ENCODE data around the gene ACVR1B.
A peak's percentile ranks its signal among the peaks of the same experiment; 100 is the strongest.

The ACVR1B gene

DNA sequence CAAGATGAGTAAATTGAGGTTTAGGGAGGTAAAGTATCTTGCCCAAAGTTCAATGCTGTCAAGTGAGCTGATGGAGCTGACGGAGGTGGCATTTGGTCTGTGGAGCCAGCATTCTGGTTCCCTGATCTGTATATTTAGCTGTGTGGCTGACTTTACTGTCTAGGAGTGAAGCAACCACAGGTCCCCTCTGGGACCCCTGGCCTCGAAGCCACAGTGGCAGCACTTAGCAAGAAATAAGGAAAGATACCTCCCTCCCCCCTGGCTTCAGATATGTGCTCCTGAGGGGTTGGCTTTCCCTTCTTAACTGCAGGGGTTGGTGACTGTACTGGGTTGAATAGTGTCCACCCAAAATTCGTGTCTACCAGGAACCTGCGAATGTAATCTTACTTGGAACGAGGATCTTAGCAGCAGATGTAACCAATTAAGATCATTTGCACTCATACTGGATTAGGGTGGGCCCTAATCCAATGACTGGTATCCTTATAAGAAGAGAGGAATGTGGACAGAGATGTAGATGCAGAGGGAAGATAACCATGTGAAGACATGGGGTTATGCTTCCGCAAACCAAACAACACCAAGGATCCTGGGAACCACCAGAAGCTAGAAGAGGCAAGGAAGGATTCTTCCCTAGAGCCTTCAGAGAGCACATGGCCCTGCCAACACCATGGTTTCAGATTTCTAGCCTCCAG lies 2.0 kb upstream of the ACVR1B start:
- no peak for DNase-seq (ENCODE audit: low spot score)
- TF ChIP-seq, protein P1, sequence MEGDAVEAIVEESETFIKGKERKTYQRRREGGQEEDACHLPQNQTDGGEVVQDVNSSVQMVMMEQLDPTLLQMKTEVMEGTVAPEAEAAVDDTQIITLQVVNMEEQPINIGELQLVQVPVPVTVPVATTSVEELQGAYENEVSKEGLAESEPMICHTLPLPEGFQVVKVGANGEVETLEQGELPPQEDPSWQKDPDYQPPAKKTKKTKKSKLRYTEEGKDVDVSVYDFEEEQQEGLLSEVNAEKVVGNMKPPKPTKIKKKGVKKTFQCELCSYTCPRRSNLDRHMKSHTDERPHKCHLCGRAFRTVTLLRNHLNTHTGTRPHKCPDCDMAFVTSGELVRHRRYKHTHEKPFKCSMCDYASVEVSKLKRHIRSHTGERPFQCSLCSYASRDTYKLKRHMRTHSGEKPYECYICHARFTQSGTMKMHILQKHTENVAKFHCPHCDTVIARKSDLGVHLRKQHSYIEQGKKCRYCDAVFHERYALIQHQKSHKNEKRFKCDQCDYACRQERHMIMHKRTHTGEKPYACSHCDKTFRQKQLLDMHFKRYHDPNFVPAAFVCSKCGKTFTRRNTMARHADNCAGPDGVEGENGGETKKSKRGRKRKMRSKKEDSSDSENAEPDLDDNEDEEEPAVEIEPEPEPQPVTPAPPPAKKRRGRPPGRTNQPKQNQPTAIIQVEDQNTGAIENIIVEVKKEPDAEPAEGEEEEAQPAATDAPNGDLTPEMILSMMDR (IDR thresholded peaks at IDR 0.05; ENCODE audit: poor library complexity, severe bottlenecking), result no peak
- Histone ChIP-seq H3K36me3 (ENCODE audit: low read depth) (no peaks in the 10 kb centered on the region), H3K27ac (ENCODE audit: poor library complexity, severe bottlenecking) (no peak overlapping the region), H3K4me3 (ENCODE audit: severe bottlenecking) (no peak overlapping the region), H3K27me3 (ENCODE audit: insufficient read depth, poor library complexity, severe bottlenecking) (no peaks in the 10 kb centered on the region), H3K9me3 (ENCODE audit: severe bottlenecking) (peaks cover 7% of the 10 kb centered on the region), H3K4me1 (ENCODE audit: insufficient read depth, poor library complexity, severe bottlenecking) (peaks cover 13% of the 10 kb centered on the region)
- ATAC-seq (ENCODE audit: low read depth), result no peak

DNA sequence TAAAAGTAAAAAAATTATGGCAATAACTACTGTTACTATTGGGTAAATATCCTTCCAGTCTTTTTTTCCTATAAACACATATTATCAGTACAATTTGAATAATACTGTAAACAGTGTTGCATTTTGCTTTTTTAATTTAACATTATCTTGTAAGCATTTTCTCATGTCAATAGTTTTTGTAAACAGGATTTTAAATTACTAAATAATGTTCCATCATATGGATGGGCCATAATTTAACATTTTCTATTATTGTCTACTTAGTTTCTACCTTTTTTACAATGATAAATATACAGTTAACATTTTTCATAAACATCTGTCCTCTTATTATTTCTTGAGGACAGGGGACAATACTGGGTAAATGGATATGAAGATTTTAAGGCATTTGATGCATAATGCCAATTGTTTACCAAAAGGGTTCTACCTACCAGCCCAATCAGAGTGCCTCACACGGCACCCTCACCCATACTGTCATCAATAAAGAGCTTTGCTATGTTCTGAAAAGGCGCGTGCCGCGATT lies 759 bp upstream of the ACVR1B start:
- Histone ChIP-seq H3K27me3 (ENCODE audit: insufficient read depth, poor library complexity, severe bottlenecking) (no peaks in the 10 kb centered on the region), H3K4me1 (ENCODE audit: insufficient read depth, poor library complexity, severe bottlenecking) (peaks cover 22% of the 10 kb centered on the region), H3K27ac (ENCODE audit: poor library complexity, severe bottlenecking) (no peak overlapping the region), H3K9me3 (ENCODE audit: severe bottlenecking) (no peaks in the 10 kb centered on the region), H3K36me3 (ENCODE audit: low read depth) (no peaks in the 10 kb centered on the region; the same call in 1 of the 2 replicates), H3K4me3 (ENCODE audit: severe bottlenecking) (peak overlapping the region; percentile 79)
- DNase-seq (ENCODE audit: low spot score) (no peak), ATAC-seq (ENCODE audit: low read depth) (no peak)
- TF ChIP-seq, protein P1 (IDR thresholded peaks at IDR 0.05; ENCODE audit: poor library complexity, severe bottlenecking), result no peak

DNA sequence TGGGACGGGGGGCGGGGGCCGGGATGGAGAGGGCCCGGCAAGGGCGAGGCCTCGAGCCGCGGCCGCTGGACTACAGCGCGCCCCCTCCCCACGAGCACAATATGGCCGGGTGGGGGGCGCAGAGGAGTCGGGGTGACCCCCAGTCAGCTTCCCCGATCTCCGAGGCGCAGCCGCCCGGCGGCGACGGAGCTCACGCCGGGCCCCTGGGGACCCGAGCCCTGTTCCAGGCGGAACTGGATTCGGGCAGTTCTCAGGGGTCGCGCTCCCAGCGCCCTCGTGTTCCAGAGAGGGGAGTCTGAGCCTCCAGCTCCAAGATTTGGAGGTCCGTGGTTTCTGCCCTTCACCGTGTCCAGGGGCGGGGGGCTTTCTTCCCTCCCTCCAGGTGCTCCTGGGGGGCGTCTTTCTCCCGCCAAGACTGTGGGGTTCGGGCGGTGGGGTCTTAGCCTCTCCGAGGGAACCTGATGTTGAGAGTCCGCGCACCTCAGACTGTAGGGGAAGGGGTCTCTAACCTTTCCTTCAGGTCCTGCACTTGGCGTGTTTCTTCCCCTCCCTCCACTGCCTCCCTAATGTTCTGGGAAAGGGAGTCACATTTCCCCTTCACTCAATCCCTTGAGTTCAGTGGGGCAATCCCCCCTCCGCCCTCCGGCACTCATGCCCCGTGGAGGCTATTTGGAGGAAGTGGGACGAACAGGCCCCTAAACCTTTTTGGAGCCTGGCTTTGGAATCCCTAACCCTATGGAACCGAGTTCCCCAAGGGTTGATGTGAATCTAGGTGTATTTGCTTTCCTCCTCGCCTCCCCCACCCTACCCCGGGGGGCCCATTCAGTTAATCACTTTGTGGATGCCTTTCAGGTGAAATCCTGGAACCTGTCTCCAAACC lies 584 bp downstream of the ACVR1B start:
- peaks cover 22% of the 10 kb centered on the region for H3K4me1 ChIP-seq (ENCODE audit: insufficient read depth, poor library complexity, severe bottlenecking)
- H3K4me3 ChIP-seq (ENCODE audit: severe bottlenecking), result peak overlapping the region; percentile 79
- DNase-seq (ENCODE audit: low spot score) (no peak), ATAC-seq (ENCODE audit: low read depth) (peak; percentile 5; the same call in 1 of the 3 replicates)
- H3K27me3 ChIP-seq (ENCODE audit: insufficient read depth, poor library complexity, severe bottlenecking), result no peaks in the 10 kb centered on the region
- peak overlapping the region; percentile 30 for H3K27ac ChIP-seq (ENCODE audit: poor library complexity, severe bottlenecking)
- no peaks in the 10 kb centered on the region for H3K9me3 ChIP-seq (ENCODE audit: severe bottlenecking)
- no peaks in the 10 kb centered on the region; the same call in 1 of the 2 replicates for H3K36me3 ChIP-seq (ENCODE audit: low read depth)
- TF ChIP-seq, protein P1 (IDR thresholded peaks at IDR 0.05; ENCODE audit: poor library complexity, severe bottlenecking), result no peak

DNA sequence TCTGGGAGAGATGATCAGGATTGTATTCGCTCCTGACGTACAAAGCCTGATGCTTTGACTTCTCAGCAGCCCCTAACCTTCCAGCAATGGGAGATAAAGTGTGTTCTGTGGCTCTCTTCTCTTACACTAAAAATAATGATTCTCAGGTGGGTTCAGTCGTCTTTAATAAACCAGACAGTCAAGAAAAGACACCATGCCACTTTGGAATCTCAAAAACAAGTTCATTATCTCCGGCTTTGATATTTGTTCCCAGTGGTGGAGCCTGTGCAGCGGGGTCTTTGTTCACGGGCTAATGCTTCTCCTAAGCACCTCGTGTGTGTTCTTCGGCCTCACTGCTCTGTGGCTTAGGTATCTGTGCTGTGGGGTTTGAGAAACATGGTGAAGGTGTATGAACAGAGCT lies 1.6 kb downstream of the ACVR1B start:
- H3K27ac ChIP-seq (ENCODE audit: poor library complexity, severe bottlenecking), result no peak overlapping the region

More for the DNA sequence above, 1.6 kb downstream of the ACVR1B start:
- TF ChIP-seq, protein P1 (IDR thresholded peaks at IDR 0.05; ENCODE audit: poor library complexity, severe bottlenecking), result no peak
- Histone ChIP-seq H3K9me3 (ENCODE audit: severe bottlenecking) (no peaks in the 10 kb centered on the region), H3K4me1 (ENCODE audit: insufficient read depth, poor library complexity, severe bottlenecking) (peaks cover 22% of the 10 kb centered on the region), H3K4me3 (ENCODE audit: severe bottlenecking) (peak overlapping the region; percentile 79), H3K36me3 (ENCODE audit: low read depth) (no peaks in the 10 kb centered on the region; the same call in 1 of the 2 replicates), H3K27me3 (ENCODE audit: insufficient read depth, poor library complexity, severe bottlenecking) (no peaks in the 10 kb centered on the region)
- DNase-seq (ENCODE audit: low spot score), result no peak
- ATAC-seq (ENCODE audit: low read depth), result no peak
